Measurements from ENCODE around the gene SORCS2.

The SORCS2 gene

GRCh38 chr4:7254736-7255487 lies 62.6 kb downstream of the SORCS2 start:
- no peak overlapping the region for H3K27ac ChIP-seq
- CTCF ChIA-PET = no interaction called here
- DNase-seq (ENCODE audit: low spot score) = no peak
- TF ChIP-seq CTCF (conservative IDR thresholded peaks at IDR 0.05; ENCODE audit: low read depth) = no peak
- POLR2A ChIA-PET (ENCODE audit: low non-redundant PET) = no interaction called here

- POLR2A ChIA-PET (ENCODE audit: low non-redundant PET) = no interaction called here
- DNase-seq (ENCODE audit: low spot score) = no peak
- CTCF ChIA-PET = no interaction called here
- TF ChIP-seq CTCF (conservative IDR thresholded peaks at IDR 0.05; ENCODE audit: low read depth) = no peak
- H3K27ac ChIP-seq = no peak overlapping the region
These were observed 63.1 kb downstream of the SORCS2 start for GRCh38 chr4:7255488-7255881.

DNA sequence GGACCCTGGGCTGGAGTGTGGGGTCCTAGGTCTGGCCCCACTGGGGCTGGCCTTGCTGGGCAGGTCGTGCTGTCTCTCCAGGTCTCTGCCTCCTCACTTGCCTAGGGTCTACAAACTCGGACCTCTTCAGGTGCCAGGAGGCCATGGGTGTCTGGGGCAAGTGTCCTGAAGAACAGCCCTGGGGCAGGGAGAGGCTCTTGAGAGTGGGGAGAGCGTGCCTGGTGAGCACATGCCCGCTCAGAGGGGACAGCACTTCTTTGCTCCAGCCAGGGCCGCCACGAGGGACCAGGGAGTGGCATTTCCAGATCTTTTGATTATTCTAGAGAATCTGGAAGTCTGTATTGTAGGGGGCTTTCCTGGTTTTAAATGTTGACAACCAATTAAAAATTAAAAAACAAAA lies 63.7 kb downstream of the SORCS2 start:
- CTCF ChIA-PET = interaction anchor here (0.7 kb wide), 1 partner anchor 28 kb away, joined by 3 read pairs; no protein-coding TSS in a partner anchor
- H3K27ac ChIP-seq = no peak overlapping the region
- TF ChIP-seq CTCF (conservative IDR thresholded peaks at IDR 0.05; ENCODE audit: low read depth) = no peak
- DNase-seq (ENCODE audit: low spot score) = no peak
- POLR2A ChIA-PET (ENCODE audit: low non-redundant PET) = no interaction called here

DNA sequence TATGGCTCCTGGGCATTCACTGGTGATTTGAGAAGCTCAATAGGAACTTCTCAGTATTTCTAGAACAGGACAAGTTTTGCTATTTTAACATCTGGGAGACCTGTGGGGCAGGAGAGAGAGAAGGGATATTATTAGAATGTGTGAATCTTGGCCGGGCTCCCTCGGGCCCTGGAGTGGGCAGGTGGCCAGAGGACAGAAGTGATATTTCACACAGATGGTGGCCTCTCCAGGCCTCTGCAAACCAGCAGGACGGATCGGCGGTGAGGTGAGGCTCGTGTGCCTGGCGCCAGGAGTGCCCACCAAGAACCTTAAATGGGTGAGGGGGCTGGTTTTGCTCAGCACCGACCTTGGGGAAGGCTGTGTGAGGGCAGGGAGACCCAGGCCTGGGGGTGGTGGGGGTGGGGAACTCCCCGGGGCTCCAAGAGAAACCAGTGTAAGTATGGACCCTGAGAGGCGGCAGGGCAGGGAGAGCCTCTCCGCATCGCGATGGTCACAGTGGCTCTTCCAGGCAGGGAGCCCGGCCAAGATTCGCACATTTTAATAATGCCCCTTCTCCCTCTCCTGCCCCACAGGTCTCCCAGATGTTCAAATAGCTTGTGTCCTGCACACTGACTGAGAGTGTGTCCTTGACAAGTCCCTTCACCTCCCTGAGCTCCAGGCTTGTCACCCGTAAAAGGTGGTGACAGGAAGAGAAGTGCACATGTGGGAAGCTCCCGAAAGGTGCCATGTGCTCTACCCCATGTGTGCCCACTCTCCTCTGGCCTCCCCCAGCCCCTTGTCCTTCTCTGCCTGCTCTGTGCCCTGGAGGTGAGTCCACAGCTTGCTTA lies 64.9 kb downstream of the SORCS2 start:
- POLR2A ChIA-PET (ENCODE audit: low non-redundant PET) = no interaction called here
- H3K27ac ChIP-seq = no peak overlapping the region
- TF ChIP-seq CTCF (conservative IDR thresholded peaks at IDR 0.05; ENCODE audit: low read depth) = no peak
- DNase-seq (ENCODE audit: low spot score) = no peak
- CTCF ChIA-PET = interaction anchor here (0.6 kb wide), 2 partner anchors 12 to 1258 kb away, joined by 3 read pairs; no protein-coding TSS in a partner anchor

DNA sequence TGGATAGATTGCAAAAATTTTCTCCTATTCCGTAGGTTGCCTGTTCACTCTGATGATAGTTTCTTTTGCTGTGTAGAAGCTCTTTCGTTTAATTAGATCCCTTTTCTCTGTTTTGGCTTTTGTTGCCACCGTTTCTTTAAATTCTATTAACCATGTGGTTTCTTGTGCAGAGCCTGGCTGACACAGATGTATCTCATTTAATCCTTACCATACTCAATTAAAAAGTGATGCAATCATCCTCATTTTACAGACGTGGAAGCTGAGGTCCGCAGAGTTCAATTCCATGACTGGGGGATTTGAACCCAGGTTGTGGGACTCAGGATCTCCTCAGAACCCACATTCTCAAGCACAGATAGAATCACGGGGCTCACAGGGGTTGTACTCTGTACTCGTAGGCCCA lies 66.7 kb downstream of the SORCS2 start:
- no peak for DNase-seq (ENCODE audit: low spot score)
- TF ChIP-seq CTCF (conservative IDR thresholded peaks at IDR 0.05; ENCODE audit: low read depth) = no peak
- ChIA-PET POLR2A (ENCODE audit: low non-redundant PET) (no interaction called here), CTCF (no interaction called here)
- no peak overlapping the region for H3K27ac ChIP-seq

- CTCF ChIA-PET = no interaction called here
- no peak for DNase-seq (ENCODE audit: low spot score)
- no peak overlapping the region for H3K27ac ChIP-seq
- no peak for TF ChIP-seq CTCF (conservative IDR thresholded peaks at IDR 0.05; ENCODE audit: low read depth)
- POLR2A ChIA-PET (ENCODE audit: low non-redundant PET) = no interaction called here
These were observed 68.2 kb downstream of the SORCS2 start for GRCh38 chr4:7260569-7260968.

All from RWPE1 (cell line).